Neural progenitor cell (in vitro differentiated cells): ENCODE data around the gene KIRREL2.

Experiments
- CTCF ChIP-seq: fragments of 200-600 bp; sonication (generic); IDR thresholded peaks from 2 replicates; pipeline ENCODE4 v1.5.1; 2017; ENCODE audit warnings: antibody characterized with exemption, mild to moderate bottlenecking
- EZH2 ChIP-seq: fragments of 200-600 bp; sonication (generic); IDR thresholded peaks from 2 replicates; pipeline ENCODE4 v1.6.1; 2017; ENCODE audit warnings: antibody characterized with exemption, mild to moderate bottlenecking, moderate library complexity
- EZH2phosphoT487 ChIP-seq: fragments of 200-600 bp; sonication (generic); IDR thresholded peaks from 2 replicates; pipeline ENCODE4 v1.6.1; 2017; ENCODE audit warnings: antibody characterized with exemption

- TF ChIP-seq CTCF = no peak
- TF ChIP-seq EZH2phosphoT487 = no peak
- no peak for TF ChIP-seq EZH2
Measured at GRCh38 chr19:35907377-35907745, 50.6 kb downstream of the KIRREL2 start.
